Left ventricle myocardium inferior (tissue), 1 donor: ENCODE measurements around the gene WNK1. TPM values are rescaled to one million over a fixed set of nuclear protein-coding genes. Genes with fewer than 3 reads are reported as not detected.

Source experiments
- DNase-seq: peaks from one replicate; pipeline ENCODE4 v3.0.0-alpha.2; 2020
- H3K27ac ChIP-seq: fragments of 200-600 bp; replicated peaks from 2 replicates; pipeline ENCODE4 v1.8.0; 2021
- H3K27me3 ChIP-seq: fragments of 200-600 bp; 2 replicates; pipeline ENCODE4 v1.8.0; 2021; ENCODE audit warnings: low read depth
- H3K36me3 ChIP-seq: fragments of 200-600 bp; 2 replicates; pipeline ENCODE4 v1.8.0; 2021
- H3K4me1 ChIP-seq: fragments of 200-600 bp; 2 replicates; pipeline ENCODE4 v1.8.0; 2021
- H3K4me3 ChIP-seq: fragments of 200-600 bp; 2 replicates; pipeline ENCODE4 v1.8.0; 2021; ENCODE audit warnings: mild to moderate bottlenecking, moderate library complexity
- H3K9me3 ChIP-seq: fragments of 200-600 bp; replicated peaks from 2 replicates; pipeline ENCODE4 v1.8.0; 2021
- intact Hi-C: fragments of 100-400 bp; cut with micrococcal nuclease; formaldehyde crosslinking; loops from one replicate; pipeline ENCODE4 v1.11.0; 2022
- total RNA-seq: library from RNA; stranded (reverse); fragmentation: NEBNext Ultra II Directional; extraction: Animal tissue kit (Norgen Biotek cat#: 25700); gene quantifications from one replicate; pipeline ENCODE4 v1.2.1, GENCODE V29; 2021
- TF ChIP-seq, protein P1 (sequence below): fragments of 200-600 bp; IDR thresholded peaks from 2 replicates; pipeline ENCODE4 v1.8.0; 2021; ENCODE audit warnings: antibody characterized with exemption, mild to moderate bottlenecking, borderline replicate concordance
- donor health status: DM: no; HTN: yes; CAD: no; lungs with severe emphysema.

The WNK1 gene
- total RNA-seq, 1 donor from 2014 or later: 289 TPM

DNA sequence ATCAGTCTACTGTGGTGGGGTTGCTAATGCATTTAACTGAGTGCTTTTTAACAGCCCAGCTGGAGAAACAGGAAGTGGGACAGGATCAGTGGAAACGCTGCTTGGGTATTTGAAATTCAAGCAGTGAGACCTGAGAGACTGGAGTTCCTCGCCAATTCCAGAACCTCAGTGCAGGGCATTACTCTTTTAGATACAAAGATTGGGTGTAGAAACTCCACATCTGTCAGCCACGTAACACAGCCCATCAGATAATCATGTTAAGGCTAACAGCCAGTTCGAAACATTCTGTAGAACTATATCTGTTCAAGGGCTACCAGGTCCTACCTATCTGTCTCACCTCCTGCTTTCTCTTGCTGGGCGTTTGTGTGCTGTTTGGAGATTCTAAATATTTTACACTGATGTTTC is 151.6 kb downstream of the WNK1 start:
- no peaks in the 10 kb centered on the region for H3K9me3 ChIP-seq
- intact Hi-C loops: no loop called here
- H3K36me3 ChIP-seq: peaks cover 100% of the 10 kb centered on the region
- H3K4me3 ChIP-seq: no peak overlapping the region
- H3K27ac ChIP-seq: no peak overlapping the region
- peaks cover 21% of the 10 kb centered on the region for H3K4me1 ChIP-seq
- DNase-seq: no peak
- TF ChIP-seq, protein P1, sequence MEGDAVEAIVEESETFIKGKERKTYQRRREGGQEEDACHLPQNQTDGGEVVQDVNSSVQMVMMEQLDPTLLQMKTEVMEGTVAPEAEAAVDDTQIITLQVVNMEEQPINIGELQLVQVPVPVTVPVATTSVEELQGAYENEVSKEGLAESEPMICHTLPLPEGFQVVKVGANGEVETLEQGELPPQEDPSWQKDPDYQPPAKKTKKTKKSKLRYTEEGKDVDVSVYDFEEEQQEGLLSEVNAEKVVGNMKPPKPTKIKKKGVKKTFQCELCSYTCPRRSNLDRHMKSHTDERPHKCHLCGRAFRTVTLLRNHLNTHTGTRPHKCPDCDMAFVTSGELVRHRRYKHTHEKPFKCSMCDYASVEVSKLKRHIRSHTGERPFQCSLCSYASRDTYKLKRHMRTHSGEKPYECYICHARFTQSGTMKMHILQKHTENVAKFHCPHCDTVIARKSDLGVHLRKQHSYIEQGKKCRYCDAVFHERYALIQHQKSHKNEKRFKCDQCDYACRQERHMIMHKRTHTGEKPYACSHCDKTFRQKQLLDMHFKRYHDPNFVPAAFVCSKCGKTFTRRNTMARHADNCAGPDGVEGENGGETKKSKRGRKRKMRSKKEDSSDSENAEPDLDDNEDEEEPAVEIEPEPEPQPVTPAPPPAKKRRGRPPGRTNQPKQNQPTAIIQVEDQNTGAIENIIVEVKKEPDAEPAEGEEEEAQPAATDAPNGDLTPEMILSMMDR: no peak
- no peaks in the 10 kb centered on the region for H3K27me3 ChIP-seq

DNA sequence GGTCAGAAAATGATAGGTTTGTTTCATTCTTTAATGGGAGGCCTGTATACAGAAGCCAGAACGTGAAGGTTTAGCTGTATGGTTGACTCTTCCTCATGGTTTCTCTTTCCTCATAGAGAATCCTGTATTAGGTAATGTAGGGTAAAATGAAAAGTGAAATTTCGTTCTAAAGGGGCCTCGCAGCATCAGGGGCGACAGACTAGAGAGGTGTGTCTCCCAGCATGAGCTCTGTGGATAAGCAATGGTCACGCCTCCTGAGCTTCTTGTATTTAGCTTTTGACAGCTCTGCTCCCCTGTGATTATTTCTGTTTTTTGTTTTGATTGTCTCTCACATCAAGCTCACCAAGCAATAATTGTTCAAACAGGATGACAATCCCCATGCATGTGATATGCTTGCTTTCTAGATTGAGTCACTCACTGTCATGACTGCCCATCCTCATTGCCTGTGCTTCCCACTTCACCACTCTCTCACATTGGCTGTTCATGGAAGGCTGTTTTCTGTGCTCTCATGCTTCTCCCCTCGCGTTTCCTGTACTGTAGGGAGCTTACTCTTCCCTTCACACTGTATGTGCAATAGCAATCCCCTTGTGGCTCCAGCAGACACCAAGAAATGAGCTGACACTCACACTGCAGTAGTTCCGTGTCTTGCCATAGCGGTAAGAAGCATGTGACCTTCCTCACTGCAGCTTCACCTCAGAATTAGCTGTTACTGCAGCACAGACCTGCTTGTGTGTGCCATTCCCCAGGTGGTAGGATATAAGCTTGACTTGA is 153.1 kb downstream of the WNK1 start:
- Histone ChIP-seq H3K36me3 (peaks cover 96% of the 10 kb centered on the region), H3K27ac (peak overlapping the region; percentile 6), H3K9me3 (no peaks in the 10 kb centered on the region), H3K27me3 (no peaks in the 10 kb centered on the region), H3K4me1 (peaks cover 34% of the 10 kb centered on the region), H3K4me3 (no peak overlapping the region)
- DNase-seq: no peak
- intact Hi-C loops: no loop called here
- TF ChIP-seq, protein P1: no peak

DNA sequence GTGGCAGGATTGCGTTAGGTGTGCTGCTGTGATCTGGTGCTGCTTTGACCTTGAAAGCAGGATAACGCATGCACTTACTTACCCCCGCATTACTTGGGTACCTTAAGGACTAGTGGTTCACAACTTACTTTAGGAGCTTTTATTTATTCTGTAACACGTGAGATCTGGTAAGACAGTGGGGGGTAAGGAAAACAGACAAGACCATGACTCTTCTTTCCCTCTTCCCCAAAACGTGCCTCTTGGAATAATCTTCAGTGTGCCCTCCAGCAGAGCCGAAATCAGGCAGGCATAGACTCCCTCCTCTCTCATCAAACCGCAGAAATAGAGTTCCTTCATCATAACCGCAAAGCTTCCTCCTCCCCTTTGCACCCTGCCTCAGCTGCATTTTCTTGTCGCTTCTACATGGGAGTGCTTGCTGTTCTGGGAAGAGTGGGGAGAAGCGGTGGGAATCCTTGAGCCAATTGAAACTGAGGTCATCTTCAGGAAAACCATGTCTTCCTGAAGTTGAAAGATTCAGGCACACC is 153.7 kb downstream of the WNK1 start:
- peak overlapping the region; percentile 6 for H3K27ac ChIP-seq
- intact Hi-C loops: no loop called here
- no peaks in the 10 kb centered on the region for H3K27me3 ChIP-seq
- H3K36me3 ChIP-seq: peaks cover 90% of the 10 kb centered on the region
- DNase-seq: no peak
- H3K4me3 ChIP-seq: no peak overlapping the region
- TF ChIP-seq, protein P1: no peak
- H3K9me3 ChIP-seq: no peaks in the 10 kb centered on the region
- H3K4me1 ChIP-seq: peaks cover 41% of the 10 kb centered on the region

DNA sequence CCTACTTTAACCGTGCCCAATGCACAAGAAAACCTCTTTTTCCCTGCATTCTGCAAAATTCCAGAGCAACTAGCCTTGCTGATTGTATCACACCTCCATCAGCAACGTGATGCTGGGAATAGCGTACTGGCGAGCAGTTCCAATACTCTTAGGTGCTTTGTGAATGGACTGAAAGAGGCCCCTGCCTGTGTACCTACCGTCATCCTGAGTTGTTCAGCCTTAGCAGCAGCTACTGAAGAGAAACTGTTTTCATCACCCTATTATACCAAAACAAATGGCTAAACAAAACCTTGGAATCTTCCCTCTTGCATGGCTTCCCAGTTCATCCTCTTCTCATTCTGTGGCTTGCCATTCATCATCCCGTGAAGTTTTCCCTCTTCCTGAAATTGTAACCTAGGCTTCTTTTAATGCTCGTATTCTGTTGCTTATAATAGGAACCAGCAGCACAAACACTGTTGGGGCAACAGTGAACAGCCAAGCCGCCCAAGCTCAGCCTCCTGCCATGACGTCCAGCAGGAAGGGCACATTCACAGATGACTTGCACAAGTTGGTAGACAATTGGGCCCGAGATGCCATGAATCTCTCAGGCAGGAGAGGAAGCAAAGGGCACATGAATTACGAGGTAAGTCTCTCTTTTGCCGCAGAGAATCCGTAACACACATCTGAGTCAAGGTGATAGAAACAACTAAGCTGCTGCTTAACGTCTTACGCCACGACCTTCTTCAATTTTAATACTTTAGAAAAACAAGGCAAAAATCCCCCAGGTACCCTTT is 155.2 kb downstream of the WNK1 start:
- intact Hi-C loops: no loop called here
- TF ChIP-seq, protein P1: no peak
- Histone ChIP-seq H3K4me1 (peaks cover 49% of the 10 kb centered on the region), H3K9me3 (no peaks in the 10 kb centered on the region), H3K36me3 (peaks cover 84% of the 10 kb centered on the region), H3K27me3 (no peaks in the 10 kb centered on the region), H3K4me3 (no peak overlapping the region), H3K27ac (no peak overlapping the region)
- DNase-seq: no peak

DNA sequence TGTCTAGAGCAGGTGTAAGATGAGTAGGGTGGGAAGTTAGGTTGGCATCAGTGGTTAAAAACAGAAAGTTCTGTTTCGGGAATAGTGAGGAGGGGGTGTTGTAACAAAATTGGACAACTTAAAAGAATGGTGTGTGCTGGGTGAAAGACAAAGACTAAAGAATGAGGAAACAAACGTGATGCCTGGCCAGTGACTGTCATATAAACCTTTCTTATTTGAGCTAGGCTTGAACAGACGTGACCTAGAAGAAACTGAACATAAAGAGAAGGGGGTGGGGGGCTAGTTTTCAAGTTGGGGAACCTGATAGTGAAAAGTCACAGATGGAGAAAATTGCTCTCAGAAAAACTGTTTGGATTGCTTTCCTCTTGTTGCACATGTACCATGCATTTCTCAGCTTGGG is 157.5 kb downstream of the WNK1 start:
- intact Hi-C loops: no loop called here
- peaks cover 38% of the 10 kb centered on the region for H3K4me1 ChIP-seq
- TF ChIP-seq, protein P1: no peak

More for the DNA sequence above, 157.5 kb downstream of the WNK1 start:
- peaks cover 81% of the 10 kb centered on the region for H3K36me3 ChIP-seq
- H3K27me3 ChIP-seq: no peaks in the 10 kb centered on the region
- no peak overlapping the region for H3K27ac ChIP-seq
- H3K9me3 ChIP-seq: no peaks in the 10 kb centered on the region
- DNase-seq: no peak
- no peak overlapping the region for H3K4me3 ChIP-seq
